ENCODE data around the gene FOXL1.

The FOXL1 gene

DNA sequence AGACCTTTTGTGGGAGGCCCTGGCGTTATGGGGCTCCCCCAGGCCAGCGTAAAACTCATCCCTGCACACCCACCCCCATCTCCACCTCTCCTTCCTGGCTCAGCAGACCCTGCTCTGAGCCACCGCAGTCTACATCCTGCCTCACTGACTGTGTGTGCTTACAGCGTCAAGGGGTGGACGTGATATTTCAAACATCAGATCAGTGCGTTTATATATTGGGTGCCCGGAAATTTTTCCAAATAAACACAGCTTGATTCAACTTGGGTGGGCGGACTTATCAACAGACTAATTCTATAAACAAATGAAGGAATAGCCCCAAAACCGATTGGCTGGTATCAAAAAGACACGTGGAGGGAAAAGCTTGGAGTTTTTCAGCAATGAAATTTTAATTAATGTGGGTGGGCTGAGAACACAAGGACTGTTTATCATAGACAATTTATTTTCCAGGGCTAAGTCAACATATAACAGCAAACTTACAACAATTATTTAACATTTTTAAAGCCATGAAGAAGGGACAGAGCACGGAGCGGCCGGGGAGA, at the start of gene FOXL1:
Gene FOXL1, plus strand, starts transcription at position 489 of the 539 bp plus-strand sequence. CDS start 175 bp downstream, outside the sequence.
- in situ Hi-C loops (cut with MboI; ENCODE audit: low pct_unique_long_range_greater_than_20kb, low sequenced_read_pairs): no loop called here
- DNase-seq: no peak

GRCh38 chr16:86529160-86529559, 49.2 kb upstream of the FOXL1 start:
- in situ Hi-C loops (cut with MboI; ENCODE audit: low pct_unique_long_range_greater_than_20kb, low sequenced_read_pairs): no loop called here
- DNase-seq: no peak

GRCh38 chr16:86530251-86531190, 47.8 kb upstream of the FOXL1 start:
- no peak for DNase-seq
- in situ Hi-C loops (cut with MboI; ENCODE audit: low pct_unique_long_range_greater_than_20kb, low sequenced_read_pairs): no loop called here

DNA sequence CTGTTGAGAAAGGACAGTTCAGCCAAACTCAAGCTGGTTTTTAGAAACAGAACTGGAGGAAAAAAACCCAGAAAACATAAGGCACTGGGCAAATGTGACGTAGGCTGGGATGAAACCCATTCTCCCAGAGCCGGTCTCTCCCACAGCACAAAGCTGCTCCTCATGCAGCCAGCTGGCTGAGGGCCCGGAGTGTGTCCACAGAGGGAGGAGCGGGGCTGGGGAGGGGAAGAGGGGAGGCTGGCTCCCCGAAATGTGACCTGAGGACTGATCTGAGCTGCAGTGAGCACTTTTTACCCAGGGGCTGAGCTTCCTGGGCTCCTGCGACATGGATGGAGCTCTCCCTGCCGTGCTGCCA, 47.2 kb upstream of the FOXL1 start:
- no peak for DNase-seq
- in situ Hi-C loops (cut with MboI; ENCODE audit: low pct_unique_long_range_greater_than_20kb, low sequenced_read_pairs): no loop called here

DNA sequence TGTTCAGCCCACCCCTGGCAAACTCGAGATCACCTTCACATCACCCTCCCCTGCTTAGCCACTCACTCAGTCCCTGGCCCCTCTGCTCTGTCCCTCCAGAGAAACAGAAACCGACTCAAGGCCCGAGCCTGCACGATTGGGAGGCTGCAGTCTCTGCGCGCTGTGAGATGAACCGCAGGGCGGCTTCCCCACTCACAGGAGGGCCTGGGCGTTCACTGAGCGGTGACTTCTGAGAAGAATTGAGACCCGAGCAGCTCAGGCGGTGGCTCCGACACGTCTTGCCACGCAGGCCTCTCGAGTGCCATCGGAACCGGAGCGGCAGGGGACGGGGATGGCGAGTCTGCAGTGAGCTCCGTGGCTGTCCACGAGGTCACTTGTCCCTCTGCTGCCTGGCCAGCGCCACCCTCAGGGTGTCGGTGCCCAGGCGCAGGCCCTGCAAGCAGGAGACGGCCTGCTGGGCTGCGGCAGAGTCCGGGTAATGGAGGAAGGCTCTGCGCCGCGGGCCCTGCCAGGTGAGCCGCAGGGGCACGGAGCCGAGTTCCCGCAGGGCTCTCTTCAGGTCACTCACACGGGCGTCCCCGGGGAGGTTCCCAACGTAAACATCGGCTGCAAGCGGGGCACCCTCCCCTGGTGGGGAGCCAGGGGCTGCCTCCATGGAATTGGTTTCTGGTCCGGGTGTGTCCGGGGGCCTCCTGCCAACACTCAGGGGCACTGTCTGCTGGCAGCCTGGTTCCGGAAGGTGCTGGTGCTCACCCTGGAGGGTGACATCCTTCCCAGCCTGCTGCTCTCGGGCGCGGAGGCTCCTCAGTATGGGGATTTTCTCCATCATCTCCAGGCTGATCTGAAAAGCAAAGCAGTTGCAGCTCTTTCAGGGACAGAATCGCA, 46.5 kb upstream of the FOXL1 start:
- no peak for DNase-seq
- in situ Hi-C loops (cut with MboI; ENCODE audit: low pct_unique_long_range_greater_than_20kb, low sequenced_read_pairs): no loop called here

- no peak for DNase-seq
- in situ Hi-C loops (cut with MboI; ENCODE audit: low pct_unique_long_range_greater_than_20kb, low sequenced_read_pairs): no loop called here
Observed at GRCh38 chr16:86532526-86532815, 45.9 kb upstream of the FOXL1 start.

DNA sequence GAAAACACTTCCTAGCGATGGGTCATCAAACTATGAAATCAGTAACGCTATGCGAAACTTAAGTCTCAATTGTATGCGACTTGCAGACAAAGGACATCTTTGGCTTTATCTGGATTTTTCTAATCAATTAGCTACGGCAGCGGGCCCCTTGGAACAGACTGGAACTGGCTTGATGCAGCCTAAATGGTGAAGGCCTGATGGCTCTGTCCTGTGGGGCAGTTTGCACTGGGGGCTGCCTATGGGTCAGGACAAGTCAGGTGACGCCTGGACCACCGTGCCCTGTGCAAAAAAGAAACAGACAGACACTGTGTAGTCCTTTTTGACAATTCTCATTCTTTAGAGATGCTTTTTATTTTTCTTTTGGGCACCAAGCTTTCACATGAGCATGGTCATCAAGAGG, 45.3 kb upstream of the FOXL1 start:
- DNase-seq: no peak
- in situ Hi-C loops (cut with MboI; ENCODE audit: low pct_unique_long_range_greater_than_20kb, low sequenced_read_pairs): no loop called here

GRCh38 chr16:86533767-86534351, 44.5 kb upstream of the FOXL1 start:
- DNase-seq: no peak
- in situ Hi-C loops (cut with MboI; ENCODE audit: low pct_unique_long_range_greater_than_20kb, low sequenced_read_pairs): no loop called here

DNA sequence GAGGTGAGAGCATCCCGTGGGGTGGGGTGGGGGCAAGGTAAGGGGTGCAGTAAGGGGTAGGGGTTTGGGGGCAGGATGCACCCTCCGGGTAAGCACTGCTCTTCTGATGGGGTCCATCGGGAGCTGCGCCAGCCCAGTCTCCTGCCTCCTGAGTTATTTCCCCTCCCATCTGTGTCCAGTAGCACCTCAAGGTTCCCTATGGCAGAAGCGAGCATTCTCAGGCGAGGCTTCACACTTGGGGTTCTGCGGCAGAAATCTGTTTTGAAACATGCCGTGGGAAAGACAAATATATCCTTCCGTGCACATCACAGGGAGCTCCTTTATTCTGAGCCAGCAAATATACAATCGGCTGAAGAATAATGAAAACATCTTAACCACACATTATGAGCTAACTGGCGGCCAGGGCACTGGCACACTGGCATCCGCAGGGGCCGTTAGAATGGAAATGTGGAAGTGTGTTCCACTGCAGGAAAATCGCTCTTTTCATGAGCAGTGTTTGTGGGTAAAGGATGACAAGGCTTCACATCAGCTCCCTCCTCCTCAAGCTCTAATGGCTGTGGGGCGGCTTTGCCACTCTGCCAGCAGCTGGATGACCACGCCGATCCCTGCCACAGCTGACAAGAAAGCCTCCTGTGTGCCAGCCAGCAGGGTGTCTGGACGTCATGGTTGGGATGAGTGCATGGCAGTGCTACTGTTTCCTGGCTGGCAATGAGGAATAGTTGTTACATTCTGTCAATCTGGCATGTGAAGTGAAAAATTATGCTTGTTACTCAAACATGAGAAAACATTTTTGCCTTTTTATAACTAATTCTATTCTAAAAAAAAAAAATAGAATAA, 43.4 kb upstream of the FOXL1 start:
- no peak for DNase-seq
- in situ Hi-C loops (cut with MboI; ENCODE audit: low pct_unique_long_range_greater_than_20kb, low sequenced_read_pairs): no loop called here

DNA sequence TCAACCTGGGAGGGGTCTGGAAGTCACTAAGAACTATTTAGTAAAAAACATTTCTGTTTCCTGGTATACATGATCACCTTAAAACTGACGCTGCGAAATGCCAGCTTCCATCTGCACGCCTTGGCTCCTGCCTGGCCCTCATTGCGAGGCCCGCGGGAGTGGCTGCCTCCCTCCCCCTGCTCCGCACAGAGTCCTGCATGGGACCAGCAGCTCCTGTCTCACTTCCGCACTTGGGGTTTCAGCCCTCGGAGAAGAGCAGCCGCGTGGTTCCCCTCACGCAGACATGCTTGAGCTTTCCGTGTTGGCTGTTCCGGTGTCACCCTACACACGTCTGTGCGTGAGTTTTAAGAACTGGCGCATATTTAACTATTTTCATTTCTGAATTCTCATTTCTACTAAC, 41.7 kb upstream of the FOXL1 start:
- in situ Hi-C loops (cut with MboI; ENCODE audit: low pct_unique_long_range_greater_than_20kb, low sequenced_read_pairs): no loop called here
- DNase-seq: no peak

DNA sequence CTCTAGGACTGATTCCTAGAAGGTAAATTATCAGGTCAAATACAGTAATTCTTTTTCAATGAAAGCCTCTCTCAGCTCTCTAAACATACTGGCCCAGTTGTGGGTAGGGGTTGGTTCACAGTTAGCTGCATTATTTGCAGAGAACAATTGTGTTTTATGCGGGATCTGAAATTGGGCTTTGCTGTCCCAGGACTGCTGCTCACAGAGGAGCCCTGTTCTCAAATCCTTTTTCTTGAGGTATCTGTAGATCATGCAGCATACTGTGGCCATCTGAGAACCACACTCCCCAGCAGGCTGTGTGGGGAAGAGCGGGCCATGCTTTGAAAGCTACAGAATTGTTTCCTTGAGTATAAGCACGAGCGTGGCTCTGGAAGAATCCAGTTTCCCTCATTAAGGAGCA, 40.9 kb upstream of the FOXL1 start:
- DNase-seq: no peak
- in situ Hi-C loops (cut with MboI; ENCODE audit: low pct_unique_long_range_greater_than_20kb, low sequenced_read_pairs): no loop called here

DNA sequence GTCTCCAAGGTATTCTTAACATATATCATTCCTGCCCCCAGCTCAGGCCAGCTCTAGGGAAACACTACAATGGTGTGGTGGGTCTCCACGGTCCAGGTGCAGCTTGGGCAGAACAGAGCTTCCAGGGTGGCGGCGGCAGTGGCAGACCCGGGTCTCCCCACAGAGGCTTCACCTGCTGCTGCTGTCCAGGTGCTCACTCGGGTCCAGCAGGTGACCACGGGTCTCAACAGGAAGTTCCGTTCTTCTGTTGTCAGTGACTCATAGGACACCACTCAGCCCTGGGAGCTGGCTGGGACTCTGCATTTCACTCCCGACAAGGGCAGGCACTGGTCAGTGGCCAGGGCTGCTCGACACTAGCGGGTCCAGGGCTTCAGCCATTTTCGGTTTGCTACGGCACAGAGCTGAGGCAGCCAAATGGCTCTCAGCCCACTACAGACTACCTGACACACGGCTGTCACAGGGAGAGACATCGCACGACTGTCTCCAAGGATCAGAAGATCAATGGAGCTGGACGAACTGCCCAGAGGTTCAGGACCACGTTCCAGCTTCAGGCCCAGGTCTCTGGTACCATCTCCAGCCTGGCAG, 40.1 kb upstream of the FOXL1 start:
- in situ Hi-C loops (cut with MboI; ENCODE audit: low pct_unique_long_range_greater_than_20kb, low sequenced_read_pairs): no loop called here
- DNase-seq: no peak

DNA sequence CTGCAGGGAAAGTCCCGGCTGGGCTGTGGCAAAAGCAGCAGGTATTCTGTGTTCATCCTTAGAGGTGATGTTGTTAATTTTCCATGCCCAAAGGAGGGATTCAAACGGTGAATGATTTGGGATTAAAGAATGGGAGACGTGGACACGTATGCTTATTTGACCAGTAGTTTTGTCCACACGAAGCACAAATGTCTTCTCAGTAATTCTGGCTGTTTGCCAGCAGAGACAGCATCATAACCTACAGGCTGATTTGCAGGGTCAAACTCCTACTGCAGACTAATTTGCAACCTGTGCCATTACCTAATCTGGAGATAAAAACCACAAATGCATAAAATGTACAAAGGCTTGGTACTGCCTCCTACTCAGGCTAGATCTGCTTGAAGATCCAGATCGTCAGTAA, 37.5 kb upstream of the FOXL1 start:
- DNase-seq: no peak

GRCh38 chr16:86541560-86541959, 36.8 kb upstream of the FOXL1 start:
- DNase-seq: no peak
- in situ Hi-C loops (cut with MboI; ENCODE audit: low pct_unique_long_range_greater_than_20kb, low sequenced_read_pairs): no loop called here

More for the DNA sequence above, 37.5 kb upstream of the FOXL1 start:
- in situ Hi-C loops (cut with MboI; ENCODE audit: low pct_unique_long_range_greater_than_20kb, low sequenced_read_pairs): no loop called here

DNA sequence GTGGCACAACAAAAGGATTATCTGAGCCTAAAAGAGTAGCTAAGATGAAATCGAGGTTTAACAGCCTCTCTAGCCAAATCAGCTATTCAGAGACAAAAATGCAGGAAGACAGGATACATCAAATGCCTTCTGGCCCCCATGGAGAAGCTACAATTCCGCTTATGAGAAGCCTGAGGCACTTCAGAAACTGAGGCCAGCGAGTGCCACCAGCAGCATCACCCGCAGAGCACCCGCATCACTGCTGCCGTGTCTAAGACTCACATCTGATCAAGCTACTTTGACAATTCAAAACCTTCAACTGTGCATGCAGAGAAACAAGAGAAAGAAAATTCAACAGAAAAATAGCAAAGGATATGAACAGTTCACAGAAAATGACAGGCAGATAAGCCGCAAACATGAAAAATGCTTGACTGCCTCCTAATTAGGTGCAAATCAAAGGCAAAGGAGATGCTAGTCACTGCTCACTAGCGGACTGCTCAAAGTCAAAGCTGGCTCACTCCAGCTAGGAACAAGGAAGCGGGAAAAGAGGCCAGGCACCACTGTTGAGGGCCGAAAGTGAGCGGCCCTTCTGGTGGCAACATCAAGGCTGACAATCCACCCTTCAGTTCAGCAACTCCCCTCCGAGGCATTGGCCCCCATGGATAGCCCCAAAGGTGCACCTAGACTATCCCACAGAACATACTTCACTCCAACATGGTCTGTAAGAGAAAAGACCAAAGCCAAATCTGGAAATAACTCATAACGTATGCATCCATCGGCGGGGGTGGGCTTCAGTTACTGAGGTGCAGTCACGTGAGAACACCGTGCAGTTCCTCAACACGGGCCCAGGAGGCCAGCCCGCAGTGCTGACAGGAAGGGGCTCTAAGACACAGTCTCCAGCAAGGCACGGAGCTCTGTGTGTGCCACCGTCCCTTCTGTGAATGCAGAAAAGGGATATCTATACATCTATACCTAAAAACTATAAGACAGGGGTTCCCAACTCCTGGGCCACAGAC, 35.3 kb upstream of the FOXL1 start:
- in situ Hi-C loops (cut with MboI; ENCODE audit: low pct_unique_long_range_greater_than_20kb, low sequenced_read_pairs): no loop called here
- DNase-seq: no peak

GRCh38 chr16:86545481-86545880, 32.9 kb upstream of the FOXL1 start:
- no peak for DNase-seq
- in situ Hi-C loops (cut with MboI; ENCODE audit: low pct_unique_long_range_greater_than_20kb, low sequenced_read_pairs): no loop called here

DNA sequence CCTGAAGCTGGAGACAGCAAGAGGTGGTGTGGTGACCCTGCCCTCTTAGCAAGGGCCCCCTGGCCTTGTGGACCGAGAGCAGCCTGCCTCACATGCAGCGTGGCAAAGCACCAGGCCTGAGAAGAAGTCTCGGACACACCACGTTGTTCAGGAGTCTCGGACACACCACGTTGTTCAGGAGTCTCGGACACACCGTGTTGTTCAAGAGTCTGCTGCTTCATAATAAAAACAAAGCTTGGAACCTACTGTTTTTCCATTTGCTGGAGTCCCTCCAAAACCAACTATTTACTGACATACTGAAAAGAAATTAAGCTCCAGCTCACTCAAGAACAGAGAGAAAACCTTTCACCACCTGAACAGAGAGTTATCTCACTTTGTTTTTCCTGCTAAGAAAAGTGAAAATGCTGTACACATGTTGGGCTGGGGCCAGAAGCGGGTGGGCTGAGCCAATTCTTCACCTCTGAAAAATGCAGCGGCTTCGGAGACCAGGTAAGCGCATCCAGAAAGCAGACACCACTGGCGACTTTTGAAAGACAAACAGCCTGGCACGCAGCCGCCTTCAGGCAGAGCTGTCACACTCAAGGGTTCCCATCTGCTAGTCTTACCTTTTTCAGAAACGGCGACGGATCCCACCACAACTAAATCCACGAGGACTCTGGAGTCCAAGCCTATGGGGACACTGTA, 32.3 kb upstream of the FOXL1 start:
- DNase-seq: no peak
- in situ Hi-C loops (cut with MboI; ENCODE audit: low pct_unique_long_range_greater_than_20kb, low sequenced_read_pairs): no loop called here
